ENCODE results near the gene AZIN2. TPM values are rescaled to one million over a fixed set of nuclear protein-coding genes. Genes with fewer than 3 reads are reported as not detected.

The AZIN2 gene
- total and polyA plus RNA-seq, 4 donors: 0.68 to 2.6 (median 0.74) TPM

GRCh38 chr1:33043267-33044092, 37.5 kb upstream of the AZIN2 start:
- no peak overlapping the region for H3K9ac ChIP-seq (ENCODE audit: low read depth in 1 of 2, low read length in 2 of 2)
- DNase-seq (ENCODE audit: low spot score): no peak
- H3K36me3 ChIP-seq (ENCODE audit: control insufficient read depth in 4 of 4, insufficient read depth in 3 of 4, low read depth in 1 of 4, low read length in 3 of 4): no peaks in the 10 kb centered on the region
- H3K27ac ChIP-seq (ENCODE audit: low read depth in 1 of 2, low read length in 2 of 2): no peak overlapping the region
- no peaks in the 10 kb centered on the region for H3K9me3 ChIP-seq (ENCODE audit: control insufficient read depth in 4 of 4, low read length in 3 of 4)
- no peaks in the 10 kb centered on the region for H3K27me3 ChIP-seq (ENCODE audit: control insufficient read depth in 4 of 4, insufficient read depth in 4 of 4, low read length in 3 of 4)
- H3K4me3 ChIP-seq (ENCODE audit: low read depth in 1 of 3, low read length in 3 of 3): no peak overlapping the region
- TF ChIP-seq SP1 (IDR thresholded peaks at IDR 0.05) (no peak), YY1 (IDR thresholded peaks at IDR 0.05) (no peak), EGR1 (IDR thresholded peaks at IDR 0.05; ENCODE audit: low read depth in 2 of 2) (no peak), ZBTB33 (IDR thresholded peaks at IDR 0.05) (no peak), RXRA (IDR thresholded peaks at IDR 0.05) (no peak), JUND (IDR thresholded peaks at IDR 0.05) (no peak), GABPA (IDR thresholded peaks at IDR 0.05 in 1 of 2, conservative IDR thresholded peaks at IDR 0.05 in 1 of 2) (no peak), NR2F2 (IDR thresholded peaks at IDR 0.05) (no peak), FOXA1 (IDR thresholded peaks at IDR 0.05) (no peak), FOXA2 (IDR thresholded peaks at IDR 0.05) (no peak), HNF4A (conservative IDR thresholded peaks at IDR 0.05) (no peak), REST (IDR thresholded peaks at IDR 0.05) (no peak), HNF4G (IDR thresholded peaks at IDR 0.05) (no peak), TAF1 (conservative IDR thresholded peaks at IDR 0.05) (no peak), ATF3 (IDR thresholded peaks at IDR 0.05) (no peak), RAD21 (IDR thresholded peaks at IDR 0.05) (no peak)
- TF ChIP-seq, protein P1, sequence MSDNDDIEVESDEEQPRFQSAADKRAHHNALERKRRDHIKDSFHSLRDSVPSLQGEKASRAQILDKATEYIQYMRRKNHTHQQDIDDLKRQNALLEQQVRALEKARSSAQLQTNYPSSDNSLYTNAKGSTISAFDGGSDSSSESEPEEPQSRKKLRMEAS (IDR thresholded peaks at IDR 0.05): no peak
- TF ChIP-seq, protein P2, sequence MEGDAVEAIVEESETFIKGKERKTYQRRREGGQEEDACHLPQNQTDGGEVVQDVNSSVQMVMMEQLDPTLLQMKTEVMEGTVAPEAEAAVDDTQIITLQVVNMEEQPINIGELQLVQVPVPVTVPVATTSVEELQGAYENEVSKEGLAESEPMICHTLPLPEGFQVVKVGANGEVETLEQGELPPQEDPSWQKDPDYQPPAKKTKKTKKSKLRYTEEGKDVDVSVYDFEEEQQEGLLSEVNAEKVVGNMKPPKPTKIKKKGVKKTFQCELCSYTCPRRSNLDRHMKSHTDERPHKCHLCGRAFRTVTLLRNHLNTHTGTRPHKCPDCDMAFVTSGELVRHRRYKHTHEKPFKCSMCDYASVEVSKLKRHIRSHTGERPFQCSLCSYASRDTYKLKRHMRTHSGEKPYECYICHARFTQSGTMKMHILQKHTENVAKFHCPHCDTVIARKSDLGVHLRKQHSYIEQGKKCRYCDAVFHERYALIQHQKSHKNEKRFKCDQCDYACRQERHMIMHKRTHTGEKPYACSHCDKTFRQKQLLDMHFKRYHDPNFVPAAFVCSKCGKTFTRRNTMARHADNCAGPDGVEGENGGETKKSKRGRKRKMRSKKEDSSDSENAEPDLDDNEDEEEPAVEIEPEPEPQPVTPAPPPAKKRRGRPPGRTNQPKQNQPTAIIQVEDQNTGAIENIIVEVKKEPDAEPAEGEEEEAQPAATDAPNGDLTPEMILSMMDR (IDR thresholded peaks at IDR 0.05; ENCODE audit: low read depth, low read length, missing input control): no peak
- 88% methylated on average over 8 of the region's 8 CpGs for WGBS
- H3K4me1 ChIP-seq (ENCODE audit: control insufficient read depth in 4 of 4, insufficient read depth in 4 of 4, low read length in 3 of 4): peaks cover 0 to 9% (median 1%) of the 10 kb centered on the region in 4 donors

Measured in liver (tissue), 9 donors.